Stimulated activated effector memory CD8-positive, alpha-beta T cell treated with anti-CD3 and anti-CD28 coated beads, Interleukin-12 subunit alpha, Interleukin-12 subunit beta, amount 100 ng/mL, for 72 hours (primary cell): Measurements from ENCODE around the gene TRDN.
"Not testable (repeated sequence)": the region's sequence is repeated elsewhere in the genome, so short reads cannot be mapped to it uniquely, and the experiment has no call there.

Experiments
- ATAC-seq: fragments of 150-1000 bp; cut with Tn5 transposase; 2 replicates; pipeline ENCODE4 v1.10.0; 2021
- DNase-seq, 2 donors: peaks; one replicate each; pipeline ENCODE4 v3.0.0; 2021 to 2022; ENCODE audit warnings: low spot score in 2 of 2
- H3K27ac Mint-ChIP-seq: one replicate; pipeline ENCODE4 v1.8.0; 2022; ENCODE audit warnings: mild to moderate bottlenecking, mixed read lengths
- H3K36me3 Mint-ChIP-seq: one replicate; pipeline ENCODE4 v1.8.0; 2022; ENCODE audit warnings: mild to moderate bottlenecking, mixed read lengths
- H3K4me1 Mint-ChIP-seq: one replicate; pipeline ENCODE4 v1.8.0; 2022; ENCODE audit warnings: mixed read lengths
- H3K4me3 Mint-ChIP-seq: one replicate; pipeline ENCODE4 v1.8.0; 2022; ENCODE audit warnings: mild to moderate bottlenecking, mixed read lengths
- H3K9me3 Mint-ChIP-seq: one replicate; pipeline ENCODE4 v1.8.0; 2022; ENCODE audit warnings: mixed read lengths

TRDN gene

GRCh38 chr6:123363912-123364311, 272.8 kb downstream of the TRDN start:
- peaks cover 19% of the 10 kb centered on the region for H3K9me3 Mint-ChIP-seq
- no peak overlapping the region for H3K4me3 Mint-ChIP-seq
- H3K27ac Mint-ChIP-seq, result no peak overlapping the region
- no peaks in the 10 kb centered on the region for H3K36me3 Mint-ChIP-seq
- DNase-seq (no peak), ATAC-seq (no peak)
- H3K4me1 Mint-ChIP-seq, result no peaks in the 10 kb centered on the region

- DNase-seq (no peak), ATAC-seq (no peak)
- H3K4me1 Mint-ChIP-seq, result no peaks in the 10 kb centered on the region
- no peak overlapping the region for H3K4me3 Mint-ChIP-seq
- peaks cover 17% of the 10 kb centered on the region for H3K9me3 Mint-ChIP-seq
- H3K27ac Mint-ChIP-seq, result no peak overlapping the region
- H3K36me3 Mint-ChIP-seq, result no peaks in the 10 kb centered on the region
Measured at GRCh38 chr6:123360359-123360758, 276.4 kb downstream of the TRDN start.

GRCh38 chr6:123352705-123353104, 284.0 kb downstream of the TRDN start:
- Mint-ChIP-seq H3K9me3 (peaks cover 10% of the 10 kb centered on the region), H3K36me3 (no peaks in the 10 kb centered on the region), H3K4me3 (no peak overlapping the region), H3K4me1 (no peaks in the 10 kb centered on the region), H3K27ac (no peak overlapping the region)
- ATAC-seq (no peak), DNase-seq (no peak)

- Mint-ChIP-seq H3K4me3 (no peak overlapping the region), H3K27ac (no peak overlapping the region), H3K9me3 (peaks cover 10% of the 10 kb centered on the region)
Measured at GRCh38 chr6:123352279-123352678, 284.5 kb downstream of the TRDN start.

GRCh38 chr6:123343836-123344235, 292.9 kb downstream of the TRDN start:
- ATAC-seq, result no peak
- H3K4me3 Mint-ChIP-seq, result no peak overlapping the region
- no peak for DNase-seq
- H3K27ac Mint-ChIP-seq, result no peak overlapping the region
- H3K9me3 Mint-ChIP-seq, result peaks cover 1% of the 10 kb centered on the region
- no peaks in the 10 kb centered on the region for H3K4me1 Mint-ChIP-seq
- H3K36me3 Mint-ChIP-seq, result no peaks in the 10 kb centered on the region

More at GRCh38 chr6:123352279-123352678, 284.5 kb downstream of the TRDN start:
- H3K4me1 Mint-ChIP-seq, result no peaks in the 10 kb centered on the region
- H3K36me3 Mint-ChIP-seq, result no peaks in the 10 kb centered on the region
- ATAC-seq (no peak), DNase-seq (no peak)

GRCh38 chr6:123338394-123338793, 298.4 kb downstream of the TRDN start:
- Mint-ChIP-seq H3K27ac (no peak overlapping the region), H3K4me3 (no peak overlapping the region), H3K4me1 (no peaks in the 10 kb centered on the region), H3K36me3 (no peaks in the 10 kb centered on the region), H3K9me3 (peaks cover 3% of the 10 kb centered on the region)
- ATAC-seq, result no peak
- no peak for DNase-seq

GRCh38 chr6:123333000-123333756, 303.6 kb downstream of the TRDN start:
- Mint-ChIP-seq H3K4me1 (no peaks in the 10 kb centered on the region), H3K4me3 (no peak overlapping the region), H3K9me3 (peaks cover 9% of the 10 kb centered on the region), H3K36me3 (no peaks in the 10 kb centered on the region), H3K27ac (no peak overlapping the region)
- DNase-seq (no peak), ATAC-seq (no peak)

- ATAC-seq (no peak), DNase-seq (no peak)
- Mint-ChIP-seq H3K9me3 (peaks cover 6% of the 10 kb centered on the region), H3K36me3 (no peaks in the 10 kb centered on the region), H3K27ac (no peak overlapping the region), H3K4me3 (no peak overlapping the region), H3K4me1 (no peaks in the 10 kb centered on the region)
Measured at GRCh38 chr6:123332070-123332469, 304.7 kb downstream of the TRDN start.

- peaks cover 6% of the 10 kb centered on the region for H3K9me3 Mint-ChIP-seq
- no peaks in the 10 kb centered on the region for H3K4me1 Mint-ChIP-seq
- ATAC-seq (no peak), DNase-seq (no peak)
- no peak overlapping the region for H3K4me3 Mint-ChIP-seq
- no peaks in the 10 kb centered on the region for H3K36me3 Mint-ChIP-seq
- no peak overlapping the region for H3K27ac Mint-ChIP-seq
Measured at GRCh38 chr6:123329337-123329736, 307.4 kb downstream of the TRDN start.

- peaks cover 3% of the 10 kb centered on the region for H3K9me3 Mint-ChIP-seq
- ATAC-seq, result no peak
- H3K36me3 Mint-ChIP-seq, result no peaks in the 10 kb centered on the region
- H3K27ac Mint-ChIP-seq, result no peak overlapping the region
- no peak overlapping the region for H3K4me3 Mint-ChIP-seq
- no peaks in the 10 kb centered on the region for H3K4me1 Mint-ChIP-seq
- DNase-seq, result no peak
Measured at GRCh38 chr6:123323452-123324329, 313.1 kb downstream of the TRDN start.

- H3K27ac Mint-ChIP-seq, result no peak overlapping the region
- H3K9me3 Mint-ChIP-seq, result peaks cover 3% of the 10 kb centered on the region
- H3K36me3 Mint-ChIP-seq, result no peaks in the 10 kb centered on the region
- ATAC-seq (no peak), DNase-seq (no peak)
- H3K4me3 Mint-ChIP-seq, result no peak overlapping the region
- no peaks in the 10 kb centered on the region for H3K4me1 Mint-ChIP-seq
Measured at GRCh38 chr6:123321020-123321419, 315.7 kb downstream of the TRDN start.

GRCh38 chr6:123316733-123317323, 319.9 kb downstream of the TRDN start:
- ATAC-seq (no peak), DNase-seq (no peak)
- no peak overlapping the region for H3K27ac Mint-ChIP-seq
- peaks cover 3% of the 10 kb centered on the region for H3K9me3 Mint-ChIP-seq
- H3K4me3 Mint-ChIP-seq, result no peak overlapping the region
- H3K36me3 Mint-ChIP-seq, result no peaks in the 10 kb centered on the region
- no peaks in the 10 kb centered on the region for H3K4me1 Mint-ChIP-seq

- not testable (repeated sequence) for H3K4me1 Mint-ChIP-seq, ATAC-seq, H3K27ac Mint-ChIP-seq, DNase-seq, H3K36me3 Mint-ChIP-seq, H3K4me3 Mint-ChIP-seq, H3K9me3 Mint-ChIP-seq
Measured at GRCh38 chr6:123314459-123314858, 322.3 kb downstream of the TRDN start.

GRCh38 chr6:123309130-123309529, 327.6 kb downstream of the TRDN start:
- Mint-ChIP-seq H3K4me1 (no peaks in the 10 kb centered on the region), H3K9me3 (peaks cover 11% of the 10 kb centered on the region), H3K27ac (no peak overlapping the region), H3K36me3 (no peaks in the 10 kb centered on the region), H3K4me3 (no peak overlapping the region)
- DNase-seq (no peak), ATAC-seq (no peak)

GRCh38 chr6:123306334-123306733, 330.4 kb downstream of the TRDN start:
- Mint-ChIP-seq H3K27ac (no peak overlapping the region), H3K4me3 (no peak overlapping the region), H3K36me3 (no peaks in the 10 kb centered on the region), H3K4me1 (no peaks in the 10 kb centered on the region), H3K9me3 (peaks cover 16% of the 10 kb centered on the region)
- ATAC-seq, result no peak
- DNase-seq, result no peak
